Osteocyte (in vitro differentiated cells): ENCODE results near the gene RARS1. TPM values are rescaled to one million over a fixed set of nuclear protein-coding genes. Genes with fewer than 3 reads are reported as not detected.

Source experiments
- DNase-seq: peaks from one replicate; pipeline ENCODE4 v3.0.0; 2021; ENCODE audit warnings: mixed read lengths; ENCODE audit not compliant: unreplicated experiment; ENCODE audit errors: extremely low spot score
- H3K27ac Mint-ChIP-seq: one replicate; pipeline ENCODE4 v1.8.0; 2021; ENCODE audit warnings: mild to moderate bottlenecking, mixed read lengths; ENCODE audit not compliant: unreplicated experiment
- H3K27me3 Mint-ChIP-seq: one replicate; pipeline ENCODE4 v1.8.0; 2021; ENCODE audit warnings: mixed read lengths; ENCODE audit not compliant: unreplicated experiment
- H3K36me3 Mint-ChIP-seq: one replicate; pipeline ENCODE4 v1.8.0; 2021; ENCODE audit warnings: mixed read lengths; ENCODE audit not compliant: unreplicated experiment
- H3K4me1 Mint-ChIP-seq: one replicate; pipeline ENCODE4 v1.8.0; 2021; ENCODE audit warnings: mixed read lengths; ENCODE audit not compliant: unreplicated experiment
- H3K4me3 Mint-ChIP-seq: one replicate; pipeline ENCODE4 v1.8.0; 2021; ENCODE audit warnings: mild to moderate bottlenecking, moderate library complexity, mixed read lengths; ENCODE audit not compliant: unreplicated experiment
- H3K9me3 Mint-ChIP-seq: one replicate; pipeline ENCODE4 v1.8.0; 2021; ENCODE audit warnings: mixed read lengths; ENCODE audit not compliant: unreplicated experiment
- total RNA-seq: library from RNA; stranded (reverse); gene quantifications from 2 replicates; pipeline ENCODE4 v1.2.1, GENCODE V29; 2021
- TF ChIP-seq, protein P1 (sequence below): fragments of 200-600 bp; sonication (generic); IDR thresholded peaks from 2 replicates; pipeline ENCODE4 v1.5.0; 2021; ENCODE audit warnings: antibody characterized with exemption, mild to moderate bottlenecking, moderate library complexity

Gene RARS1
- total RNA-seq, 1 donor from 2014 or later: 82.7 TPM

DNA sequence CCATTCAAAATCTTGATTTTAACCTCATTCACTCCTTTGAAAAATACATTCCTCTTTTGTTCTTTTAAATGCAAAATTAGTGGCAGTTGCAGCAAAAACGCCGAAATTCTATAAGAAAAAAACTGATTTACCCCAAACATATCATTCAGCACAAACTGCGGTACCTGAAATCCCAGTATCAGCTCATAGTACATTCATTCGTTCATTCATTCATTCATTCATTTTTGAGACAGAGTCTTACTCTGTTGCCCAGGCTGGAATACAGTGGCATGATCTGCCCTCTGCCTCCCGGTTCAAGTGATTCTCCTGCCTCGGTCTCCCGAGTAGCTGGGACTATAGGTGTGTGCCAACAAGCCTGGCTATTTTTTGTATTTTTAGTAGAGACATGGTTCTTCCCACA is 63.3 kb downstream of the RARS1 start:
- H3K4me3 Mint-ChIP-seq: no peak overlapping the region
- peaks cover 20% of the 10 kb centered on the region for H3K4me1 Mint-ChIP-seq
- peaks cover 4% of the 10 kb centered on the region for H3K9me3 Mint-ChIP-seq
- no peak overlapping the region for H3K27ac Mint-ChIP-seq
- TF ChIP-seq, protein P1, sequence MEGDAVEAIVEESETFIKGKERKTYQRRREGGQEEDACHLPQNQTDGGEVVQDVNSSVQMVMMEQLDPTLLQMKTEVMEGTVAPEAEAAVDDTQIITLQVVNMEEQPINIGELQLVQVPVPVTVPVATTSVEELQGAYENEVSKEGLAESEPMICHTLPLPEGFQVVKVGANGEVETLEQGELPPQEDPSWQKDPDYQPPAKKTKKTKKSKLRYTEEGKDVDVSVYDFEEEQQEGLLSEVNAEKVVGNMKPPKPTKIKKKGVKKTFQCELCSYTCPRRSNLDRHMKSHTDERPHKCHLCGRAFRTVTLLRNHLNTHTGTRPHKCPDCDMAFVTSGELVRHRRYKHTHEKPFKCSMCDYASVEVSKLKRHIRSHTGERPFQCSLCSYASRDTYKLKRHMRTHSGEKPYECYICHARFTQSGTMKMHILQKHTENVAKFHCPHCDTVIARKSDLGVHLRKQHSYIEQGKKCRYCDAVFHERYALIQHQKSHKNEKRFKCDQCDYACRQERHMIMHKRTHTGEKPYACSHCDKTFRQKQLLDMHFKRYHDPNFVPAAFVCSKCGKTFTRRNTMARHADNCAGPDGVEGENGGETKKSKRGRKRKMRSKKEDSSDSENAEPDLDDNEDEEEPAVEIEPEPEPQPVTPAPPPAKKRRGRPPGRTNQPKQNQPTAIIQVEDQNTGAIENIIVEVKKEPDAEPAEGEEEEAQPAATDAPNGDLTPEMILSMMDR: no peak
- H3K27me3 Mint-ChIP-seq: no peaks in the 10 kb centered on the region
- no peak for DNase-seq
- peaks cover 34% of the 10 kb centered on the region for H3K36me3 Mint-ChIP-seq

DNA sequence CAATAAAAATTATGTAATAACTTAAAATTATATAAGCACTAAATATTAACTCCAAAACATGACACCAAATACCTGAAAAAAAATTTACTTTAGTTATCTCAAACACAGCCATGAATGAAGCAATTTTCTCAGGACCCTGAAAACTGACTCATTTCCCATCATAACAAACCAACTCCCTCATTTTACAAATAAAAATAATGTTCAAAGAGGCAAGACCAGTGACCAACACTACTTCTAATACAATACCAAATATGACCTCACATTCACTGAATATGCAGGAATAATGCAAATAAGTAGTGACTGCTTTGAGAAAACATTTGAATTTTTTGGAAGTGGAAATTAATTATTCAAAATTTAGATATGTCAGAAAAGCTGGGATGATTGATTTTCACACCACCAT is 64.4 kb downstream of the RARS1 start:
- no peaks in the 10 kb centered on the region for H3K27me3 Mint-ChIP-seq
- no peak for DNase-seq
- H3K36me3 Mint-ChIP-seq: peaks cover 35% of the 10 kb centered on the region
- H3K27ac Mint-ChIP-seq: no peak overlapping the region
- peaks cover 23% of the 10 kb centered on the region for H3K4me1 Mint-ChIP-seq
- no peak overlapping the region for H3K4me3 Mint-ChIP-seq
- TF ChIP-seq, protein P1: no peak
- H3K9me3 Mint-ChIP-seq: no peaks in the 10 kb centered on the region

DNA sequence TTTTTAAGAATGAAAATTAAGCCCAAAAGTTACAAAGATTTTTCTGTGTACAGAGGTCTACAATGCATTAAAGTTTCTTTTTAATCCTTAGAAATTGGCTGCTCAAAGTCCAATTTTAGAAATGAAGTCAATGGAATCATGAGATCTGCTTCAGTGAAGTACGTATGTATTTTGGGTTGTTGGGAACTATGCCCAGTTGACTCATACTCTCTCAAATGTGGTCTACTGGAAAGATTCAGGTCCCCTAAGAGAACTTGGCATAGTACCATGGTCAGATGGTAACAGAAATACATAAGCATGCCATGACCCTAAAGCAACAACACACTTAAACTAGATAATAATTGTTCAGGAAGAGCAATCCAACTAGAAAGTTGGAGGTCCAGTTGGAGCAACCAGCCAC is 65.9 kb downstream of the RARS1 start:
- TF ChIP-seq, protein P1: no peak
- peak overlapping the region; percentile 73 for H3K27ac Mint-ChIP-seq
- H3K9me3 Mint-ChIP-seq: no peaks in the 10 kb centered on the region
- H3K4me1 Mint-ChIP-seq: peaks cover 23% of the 10 kb centered on the region
- DNase-seq: no peak
- peaks cover 48% of the 10 kb centered on the region for H3K36me3 Mint-ChIP-seq
- H3K4me3 Mint-ChIP-seq: no peak overlapping the region
- H3K27me3 Mint-ChIP-seq: no peaks in the 10 kb centered on the region

DNA sequence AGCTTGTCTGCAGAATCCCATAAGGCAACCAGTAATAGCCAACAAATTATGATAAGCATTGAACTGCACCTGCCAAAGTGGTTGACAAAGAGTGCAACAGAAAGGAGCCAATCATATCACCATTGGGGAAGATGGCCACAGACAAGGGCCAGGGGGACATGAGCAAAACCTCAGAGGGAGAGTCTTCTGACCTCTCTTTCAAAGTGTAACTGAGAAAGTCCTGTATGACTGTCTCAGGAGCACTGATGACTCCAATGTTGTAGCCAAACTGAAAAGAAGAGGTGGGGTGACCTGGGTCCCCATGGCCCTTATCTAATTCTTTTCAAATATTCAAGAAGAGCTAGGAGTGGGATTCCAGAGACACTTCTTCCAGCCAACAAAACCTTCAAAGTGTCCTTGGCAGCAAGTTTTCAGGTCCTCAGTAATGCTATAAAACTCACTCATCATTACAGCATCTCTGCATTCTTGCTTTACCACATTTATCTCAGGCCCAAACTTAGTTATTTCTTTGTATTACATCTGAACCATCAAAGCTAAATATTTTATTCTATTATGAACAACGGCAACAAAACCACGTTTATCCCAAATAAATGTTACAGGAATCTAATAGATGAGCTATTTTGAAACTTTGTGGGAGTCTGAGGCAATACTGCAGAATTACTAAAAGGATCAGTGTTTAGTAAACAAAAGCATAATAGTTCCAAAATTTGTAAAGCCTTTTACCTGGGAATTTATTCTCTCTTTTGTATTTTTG is 67.3 kb downstream of the RARS1 start:
- Mint-ChIP-seq H3K9me3 (no peaks in the 10 kb centered on the region), H3K27ac (no peak overlapping the region), H3K4me1 (peaks cover 23% of the 10 kb centered on the region), H3K36me3 (peaks cover 46% of the 10 kb centered on the region), H3K4me3 (no peak overlapping the region), H3K27me3 (no peaks in the 10 kb centered on the region)
- DNase-seq: no peak
- TF ChIP-seq, protein P1: no peak

DNA sequence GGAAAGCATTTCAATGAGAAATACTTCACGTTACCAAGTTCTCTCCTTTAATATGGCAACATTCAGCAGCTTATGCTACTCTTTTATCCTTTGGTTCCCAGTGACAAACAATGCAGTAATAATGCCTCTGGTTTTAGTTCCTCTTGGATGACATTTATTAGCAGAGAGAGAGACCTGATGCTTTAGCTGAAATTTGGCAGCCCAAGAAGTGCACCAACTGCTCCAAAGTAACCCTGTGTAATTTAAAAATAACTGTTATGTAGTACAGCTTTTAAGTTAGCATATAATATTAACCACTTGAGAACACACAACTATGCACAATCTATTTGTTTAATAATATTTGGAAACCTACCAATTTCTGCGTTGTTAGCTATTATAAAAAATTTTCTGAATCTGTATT is 71.1 kb downstream of the RARS1 start:
- Mint-ChIP-seq H3K4me3 (no peak overlapping the region), H3K9me3 (no peaks in the 10 kb centered on the region), H3K27me3 (no peaks in the 10 kb centered on the region), H3K36me3 (peaks cover 57% of the 10 kb centered on the region), H3K27ac (no peak overlapping the region), H3K4me1 (peaks cover 17% of the 10 kb centered on the region)
- TF ChIP-seq, protein P1: no peak
- DNase-seq: no peak
